ENCODE measurements around the gene MED27. TPM values are rescaled to one million over a fixed set of nuclear protein-coding genes. Genes with fewer than 3 reads are reported as not detected.

MED27 gene
- total RNA-seq, 1 experiment from 2014 or later = 24.4 TPM

GRCh38 chr9:132094314-132094791 lies 14.7 kb upstream of the MED27 start:
- Histone ChIP-seq H3K9me3 (ENCODE audit: control insufficient read depth, insufficient read depth, low read depth, low read length) (no peaks in the 10 kb centered on the region), H3K27ac (ENCODE audit: low read length) (no peak overlapping the region), H3K4me3 (ENCODE audit: low read depth in 2 of 2, low read length in 2 of 2) (no peak overlapping the region), H3K4me1 (ENCODE audit: control insufficient read depth, insufficient read depth, low read length) (no peaks in the 10 kb centered on the region), H3K36me3 (ENCODE audit: control insufficient read depth, insufficient read depth, low read length) (no peaks in the 10 kb centered on the region), H3K27me3 (ENCODE audit: control insufficient read depth, insufficient read depth, low read length) (no peaks in the 10 kb centered on the region)
- ChIA-PET POLR2A (no interaction called here), CTCF (no interaction called here)
- ATAC-seq (peak; percentile 72), DNase-seq (ENCODE audit: low read depth, low spot score) (no peak)
- no TSS peak for BruUV-seq (replicated peaks)
- intact Hi-C loops (cut with micrococcal nuclease; ENCODE audit: unreplicated experiment) (no loop called here), in situ Hi-C loops (cut with HindIII; ENCODE audit: low pct_unique_long_range_greater_than_20kb, low sequenced_read_pairs) (no loop called here)
- TF ChIP-seq SIN3A (IDR thresholded peaks at IDR 0.05; ENCODE audit: borderline replicate concordance, insufficient read depth, low read depth, low read length) = no peak
- no peak for TF ChIP-seq POLR2AphosphoS5 (IDR thresholded peaks at IDR 0.05; ENCODE audit: low read depth, low read length)
- TF ChIP-seq TCF7L2 (IDR thresholded peaks at IDR 0.05; ENCODE audit: low read depth, low read length) = no peak
- TF ChIP-seq REST (IDR thresholded peaks at IDR 0.05; ENCODE audit: insufficient read depth in 1 of 2, low read depth in 2 of 2, low read length in 1 of 2) = no peak
- no peak for TF ChIP-seq CTCF (IDR thresholded peaks at IDR 0.05)

- no peaks in the 10 kb centered on the region for H3K4me1 ChIP-seq (ENCODE audit: control insufficient read depth, insufficient read depth, low read length)
- in situ Hi-C loops (cut with HindIII; ENCODE audit: low pct_unique_long_range_greater_than_20kb, low sequenced_read_pairs) = no loop called here
- CTCF ChIA-PET = no interaction called here
- H3K4me3 ChIP-seq (ENCODE audit: low read depth in 2 of 2, low read length in 2 of 2) = no peak overlapping the region
- ATAC-seq (no peak), DNase-seq (ENCODE audit: low read depth, low spot score) (no peak)
- intact Hi-C loops (cut with micrococcal nuclease; ENCODE audit: unreplicated experiment) = no loop called here
- H3K36me3 ChIP-seq (ENCODE audit: control insufficient read depth, insufficient read depth, low read length) = no peaks in the 10 kb centered on the region
- POLR2A ChIA-PET = no interaction called here
- H3K9me3 ChIP-seq (ENCODE audit: control insufficient read depth, insufficient read depth, low read depth, low read length) = no peaks in the 10 kb centered on the region
- BruUV-seq (replicated peaks) = no TSS peak
- TF ChIP-seq POLR2AphosphoS5 (IDR thresholded peaks at IDR 0.05; ENCODE audit: low read depth, low read length) (no peak), CTCF (IDR thresholded peaks at IDR 0.05) (no peak), SIN3A (IDR thresholded peaks at IDR 0.05; ENCODE audit: borderline replicate concordance, insufficient read depth, low read depth, low read length) (no peak), REST (IDR thresholded peaks at IDR 0.05; ENCODE audit: insufficient read depth in 1 of 2, low read depth in 2 of 2, low read length in 1 of 2) (no peak), TCF7L2 (IDR thresholded peaks at IDR 0.05; ENCODE audit: low read depth, low read length) (no peak)
- no peaks in the 10 kb centered on the region for H3K27me3 ChIP-seq (ENCODE audit: control insufficient read depth, insufficient read depth, low read length)
- no peak overlapping the region for H3K27ac ChIP-seq (ENCODE audit: low read length)
These were observed 11.1 kb upstream of the MED27 start for GRCh38 chr9:132090771-132091170.

Measured in Panc1 (cell line).